Activated T-helper 17 cell treated with anti-CD3 and anti-CD28 coated beads, Interleukin-2, amount 50 U/mL, for 72 hours (primary cell): Measurements from ENCODE around the gene LIN28A. TPM values are rescaled to one million over a fixed set of nuclear protein-coding genes. Genes with fewer than 3 reads are reported as not detected.
A peak's percentile ranks its signal among the peaks of the same experiment; 100 is the strongest.

Experiments
- ATAC-seq: fragments of 150-1000 bp; cut with Tn5 transposase; replicated peaks from 2 replicates; pipeline ENCODE4 v1.10.0; 2021; ENCODE audit warnings: mild to moderate bottlenecking, moderate library complexity
- H3K27ac Mint-ChIP-seq: one replicate; pipeline ENCODE4 v1.8.0; 2022; ENCODE audit warnings: mixed read lengths
- H3K27me3 Mint-ChIP-seq: one replicate; pipeline ENCODE4 v1.8.0; 2022; ENCODE audit warnings: mixed read lengths
- H3K36me3 Mint-ChIP-seq: one replicate; pipeline ENCODE4 v1.8.0; 2022; ENCODE audit warnings: low read depth, mild to moderate bottlenecking, mixed read lengths
- H3K4me1 Mint-ChIP-seq: one replicate; pipeline ENCODE4 v1.8.0; 2022; ENCODE audit warnings: mixed read lengths
- H3K4me3 Mint-ChIP-seq: one replicate; pipeline ENCODE4 v1.8.0; 2022; ENCODE audit warnings: mild to moderate bottlenecking, mixed read lengths
- H3K9me3 Mint-ChIP-seq: one replicate; pipeline ENCODE4 v1.8.0; 2022; ENCODE audit warnings: mixed read lengths
- total RNA-seq, 2 donors: library from RNA; stranded (reverse); gene quantifications; one replicate each; pipeline ENCODE4 v1.2.3, GENCODE V29; 2022

Gene LIN28A
- total RNA-seq, 2 donors from 2014 or later: not detected

- no peak overlapping the region for H3K27ac Mint-ChIP-seq
- peaks cover 15% of the 10 kb centered on the region for H3K4me1 Mint-ChIP-seq
- no peaks in the 10 kb centered on the region for H3K27me3 Mint-ChIP-seq
- peaks cover 80% of the 10 kb centered on the region for H3K36me3 Mint-ChIP-seq
- peak overlapping the region; percentile 22 for H3K4me3 Mint-ChIP-seq
- ATAC-seq: no peak
- H3K9me3 Mint-ChIP-seq: no peaks in the 10 kb centered on the region
Measured at GRCh38 chr1:26475989-26476388, 65.4 kb downstream of the LIN28A start.

DNA sequence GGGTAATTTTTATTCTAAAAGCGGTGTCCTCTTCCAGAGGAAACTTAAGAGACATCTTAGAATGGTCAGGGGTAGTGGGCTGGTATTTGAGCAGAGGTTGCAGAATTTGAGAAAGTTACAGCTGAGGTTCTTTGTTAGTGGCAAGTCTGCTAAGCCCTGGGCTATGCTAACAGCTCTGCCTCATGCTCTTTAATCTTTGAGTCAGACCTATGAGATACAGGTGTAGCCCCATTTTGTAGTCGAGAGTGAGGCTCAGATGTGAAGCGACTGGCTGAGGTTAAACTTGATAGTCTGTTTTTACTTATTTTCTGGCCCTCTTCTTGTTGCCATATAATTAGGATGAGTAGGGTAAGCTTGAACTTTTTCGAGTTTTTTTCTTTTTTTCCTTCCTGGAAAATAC is 66.3 kb downstream of the LIN28A start:
- Mint-ChIP-seq H3K27ac (peak overlapping the region; percentile 45), H3K9me3 (no peaks in the 10 kb centered on the region), H3K27me3 (no peaks in the 10 kb centered on the region), H3K4me1 (peaks cover 15% of the 10 kb centered on the region), H3K4me3 (no peak overlapping the region), H3K36me3 (peaks cover 80% of the 10 kb centered on the region)
- no peak for ATAC-seq

- peaks cover 76% of the 10 kb centered on the region for H3K36me3 Mint-ChIP-seq
- H3K27me3 Mint-ChIP-seq: no peaks in the 10 kb centered on the region
- H3K9me3 Mint-ChIP-seq: no peaks in the 10 kb centered on the region
- H3K4me1 Mint-ChIP-seq: peaks cover 15% of the 10 kb centered on the region
- no peak overlapping the region for H3K4me3 Mint-ChIP-seq
- ATAC-seq: no peak
- peak overlapping the region; percentile 45 for H3K27ac Mint-ChIP-seq
Measured at GRCh38 chr1:26477446-26478152, 67.0 kb downstream of the LIN28A start.

DNA sequence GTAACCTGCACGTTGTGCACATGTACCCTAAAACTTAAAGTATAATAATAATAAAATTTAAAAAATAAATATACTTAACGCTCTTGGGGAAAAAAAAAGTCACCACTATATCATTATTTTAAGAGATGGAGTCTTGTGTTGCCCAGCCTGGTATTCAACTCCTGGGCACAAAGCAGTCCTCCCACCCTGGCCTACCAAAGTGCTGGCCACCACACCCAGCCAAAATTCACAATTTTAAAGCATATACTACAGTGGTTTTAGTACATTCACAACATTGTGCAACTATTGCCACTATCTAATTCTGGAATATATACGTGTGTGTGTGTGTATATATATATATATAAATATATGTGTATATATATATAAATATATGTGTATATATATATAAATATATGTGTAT is 67.5 kb downstream of the LIN28A start:
- no peaks in the 10 kb centered on the region for H3K27me3 Mint-ChIP-seq
- H3K36me3 Mint-ChIP-seq: peaks cover 72% of the 10 kb centered on the region
- H3K27ac Mint-ChIP-seq: no peak overlapping the region
- H3K9me3 Mint-ChIP-seq: no peaks in the 10 kb centered on the region
- ATAC-seq: no peak
- H3K4me1 Mint-ChIP-seq: peaks cover 20% of the 10 kb centered on the region
- H3K4me3 Mint-ChIP-seq: no peak overlapping the region

- H3K9me3 Mint-ChIP-seq: no peaks in the 10 kb centered on the region
Measured at GRCh38 chr1:26478988-26479387, 68.4 kb downstream of the LIN28A start.

More at GRCh38 chr1:26478988-26479387, 68.4 kb downstream of the LIN28A start:
- Mint-ChIP-seq H3K4me1 (peaks cover 19% of the 10 kb centered on the region), H3K27ac (no peak overlapping the region), H3K4me3 (no peak overlapping the region), H3K36me3 (peaks cover 64% of the 10 kb centered on the region), H3K27me3 (no peaks in the 10 kb centered on the region)
- ATAC-seq: no peak

Other genes starting within 250 kb of the LIN28A start
- gene C1orf232, start 241.9 kb upstream of the LIN28A start, total RNA-seq: not detected
- gene ZNF593, start 240.9 kb upstream of the LIN28A start, total RNA-seq: 10 to 100 TPM; 20.4 to 52.4 TPM
- gene ZNF593OS, start 239.0 kb upstream of the LIN28A start, total RNA-seq: not detected
- gene CNKSR1, start 233.3 kb upstream of the LIN28A start, total RNA-seq: 1 to 10 TPM; 2.9 to 4.6 TPM
- not detected for gene CATSPER4, start 220.2 kb upstream of the LIN28A start, total RNA-seq
- 10 to 100 TPM; 34.8 to 37.7 TPM for gene CEP85, start 176.6 kb upstream of the LIN28A start, total RNA-seq
- 100 to 1,000 TPM; 258 to 280 TPM for gene SH3BGRL3, start 130.7 kb upstream of the LIN28A start, total RNA-seq
- gene UBXN11, start 104.2 kb upstream of the LIN28A start, total RNA-seq: 10 to 100 TPM; 17.9 to 23.2 TPM
- 100 to 1,000 TPM; 218 to 542 TPM for gene CD52, start 92.9 kb upstream of the LIN28A start, total RNA-seq
- 10 to 100 TPM in 1 of 2 donors, under 1 TPM in 1; 0.37 to 13.6 TPM for gene CRYBG2, start 56.7 kb upstream of the LIN28A start, total RNA-seq
- not detected for gene ZNF683, start 38.1 kb upstream of the LIN28A start, total RNA-seq
- gene DHDDS, start 21.5 kb downstream of the LIN28A start, total RNA-seq: 10 to 100 TPM; 55.7 to 56.6 TPM
- 100 to 1,000 TPM; 551 to 805 TPM for gene HMGN2, start 61.6 kb downstream of the LIN28A start, total RNA-seq
- 100 to 1,000 TPM; 154 to 211 TPM for gene RPS6KA1, start 118.9 kb downstream of the LIN28A start, total RNA-seq